ENCODE measurements around the gene IDH1. TPM values are rescaled to one million over a fixed set of nuclear protein-coding genes. Genes with fewer than 3 reads are reported as not detected.
"Not testable (repeated sequence)": the region's sequence is repeated elsewhere in the genome, so short reads cannot be mapped to it uniquely, and the experiment has no call there.

Gene IDH1
- total RNA-seq, 1 experiment from 2014 or later: 166 TPM

- Mint-ChIP-seq H3K9me3 (ENCODE audit: low read depth, unreplicated experiment) (no peaks in the 10 kb centered on the region), H3K36me3 (ENCODE audit: insufficient read depth, unreplicated experiment) (no peaks in the 10 kb centered on the region), H3K4me1 (ENCODE audit: low read depth, unreplicated experiment) (no peaks in the 10 kb centered on the region), H3K27ac (ENCODE audit: unreplicated experiment) (no peak overlapping the region), H3K4me3 (ENCODE audit: low read depth, unreplicated experiment) (no peak overlapping the region), H3K27me3 (ENCODE audit: unreplicated experiment) (peaks cover 7% of the 10 kb centered on the region)
- intact Hi-C loops (cut with micrococcal nuclease; ENCODE audit: unreplicated experiment): no loop called here
- no TSS peak for BruUV-seq (replicated peaks)
- CTCF ChIA-PET: no interaction called here
- no peak for TF ChIP-seq CTCF (IDR thresholded peaks at IDR 0.05; ENCODE audit: unreplicated experiment)
- no peak for DNase-seq
These were observed 32.5 kb downstream of the IDH1 start for GRCh38 chr2:208222351-208222750.

GRCh38 chr2:208221873-208222272, 33.0 kb downstream of the IDH1 start:
- intact Hi-C loops (cut with micrococcal nuclease; ENCODE audit: unreplicated experiment); DNase-seq; H3K36me3 Mint-ChIP-seq (ENCODE audit: insufficient read depth, unreplicated experiment); BruUV-seq (replicated peaks); H3K27ac Mint-ChIP-seq (ENCODE audit: unreplicated experiment); H3K4me3 Mint-ChIP-seq (ENCODE audit: low read depth, unreplicated experiment); H3K27me3 Mint-ChIP-seq (ENCODE audit: unreplicated experiment); H3K9me3 Mint-ChIP-seq (ENCODE audit: low read depth, unreplicated experiment); H3K4me1 Mint-ChIP-seq (ENCODE audit: low read depth, unreplicated experiment); CTCF ChIA-PET: not testable (repeated sequence)

- TF ChIP-seq CTCF (IDR thresholded peaks at IDR 0.05; ENCODE audit: unreplicated experiment): no peak
- no peak overlapping the region for H3K27ac Mint-ChIP-seq (ENCODE audit: unreplicated experiment)
- H3K4me1 Mint-ChIP-seq (ENCODE audit: low read depth, unreplicated experiment): peaks cover 18% of the 10 kb centered on the region
- H3K4me3 Mint-ChIP-seq (ENCODE audit: low read depth, unreplicated experiment): no peak overlapping the region
- DNase-seq: no peak
- no TSS peak for BruUV-seq (replicated peaks)
- no peaks in the 10 kb centered on the region for H3K9me3 Mint-ChIP-seq (ENCODE audit: low read depth, unreplicated experiment)
- CTCF ChIA-PET: no interaction called here
- no peaks in the 10 kb centered on the region for H3K27me3 Mint-ChIP-seq (ENCODE audit: unreplicated experiment)
- H3K36me3 Mint-ChIP-seq (ENCODE audit: insufficient read depth, unreplicated experiment): no peaks in the 10 kb centered on the region
- intact Hi-C loops (cut with micrococcal nuclease; ENCODE audit: unreplicated experiment): no loop called here
These were observed 44.0 kb downstream of the IDH1 start for GRCh38 chr2:208210688-208211451.

- Mint-ChIP-seq H3K36me3 (ENCODE audit: insufficient read depth, unreplicated experiment) (no peaks in the 10 kb centered on the region), H3K4me1 (ENCODE audit: low read depth, unreplicated experiment) (peaks cover 6% of the 10 kb centered on the region), H3K9me3 (ENCODE audit: low read depth, unreplicated experiment) (no peaks in the 10 kb centered on the region), H3K4me3 (ENCODE audit: low read depth, unreplicated experiment) (no peak overlapping the region), H3K27me3 (ENCODE audit: unreplicated experiment) (no peaks in the 10 kb centered on the region), H3K27ac (ENCODE audit: unreplicated experiment) (no peak overlapping the region)
- no peak for DNase-seq
- no TSS peak for BruUV-seq (replicated peaks)
- TF ChIP-seq CTCF (IDR thresholded peaks at IDR 0.05; ENCODE audit: unreplicated experiment): no peak
- intact Hi-C loops (cut with micrococcal nuclease; ENCODE audit: unreplicated experiment): no loop called here
- CTCF ChIA-PET: no interaction called here
These were observed 46.4 kb downstream of the IDH1 start for GRCh38 chr2:208208335-208209085.

- H3K9me3 Mint-ChIP-seq (ENCODE audit: low read depth, unreplicated experiment): no peaks in the 10 kb centered on the region
- no peak for TF ChIP-seq CTCF (IDR thresholded peaks at IDR 0.05; ENCODE audit: unreplicated experiment)
- intact Hi-C loops (cut with micrococcal nuclease; ENCODE audit: unreplicated experiment): no loop called here
- DNase-seq: no peak
- CTCF ChIA-PET: no interaction called here
- no peaks in the 10 kb centered on the region for H3K36me3 Mint-ChIP-seq (ENCODE audit: insufficient read depth, unreplicated experiment)
- H3K27ac Mint-ChIP-seq (ENCODE audit: unreplicated experiment): no peak overlapping the region
- H3K4me1 Mint-ChIP-seq (ENCODE audit: low read depth, unreplicated experiment): no peaks in the 10 kb centered on the region
- H3K4me3 Mint-ChIP-seq (ENCODE audit: low read depth, unreplicated experiment): no peak overlapping the region
- BruUV-seq (replicated peaks): no TSS peak
- no peaks in the 10 kb centered on the region for H3K27me3 Mint-ChIP-seq (ENCODE audit: unreplicated experiment)
These were observed 47.1 kb downstream of the IDH1 start for GRCh38 chr2:208207769-208208168.
